SK-N-SH treated with all-trans-retinoic acid at 6 μM for 48 hours (cell line): ENCODE data around the gene PCSK9.

Source experiments
- CSDC2 ChIP-seq: fragments of 250-450 bp; sonication (Bioruptor Pico); IDR thresholded peaks from 2 replicates; pipeline ENCODE4 v1.5.0; 2020; ENCODE audit warnings: mild to moderate bottlenecking, moderate library complexity
- ESRRG ChIP-seq: fragments of 250-450 bp; sonication (Bioruptor Pico); IDR thresholded peaks from 2 replicates; pipeline ENCODE4 v1.6.1; 2021; ENCODE audit warnings: mild to moderate bottlenecking
- RARB ChIP-seq: fragments of 250-450 bp; sonication (Bioruptor Pico); IDR thresholded peaks from 2 replicates; pipeline ENCODE4 v1.8.0; 2021; ENCODE audit warnings: mild to moderate bottlenecking, moderate library complexity
- ZFP30 ChIP-seq: fragments of 450-650 bp; formaldehyde crosslinking; IDR thresholded peaks from 2 replicates; pipeline ENCODE4 v1.5.0; 2022; ENCODE audit warnings: mild to moderate bottlenecking, moderate library complexity
- TF ChIP-seq, protein P1 (sequence below): fragments of 250-450 bp; sonication (Bioruptor Pico); IDR thresholded peaks from 2 replicates; pipeline ENCODE4 v1.5.1; 2020; ENCODE audit warnings: low read depth, mild to moderate bottlenecking, moderate library complexity

DNA sequence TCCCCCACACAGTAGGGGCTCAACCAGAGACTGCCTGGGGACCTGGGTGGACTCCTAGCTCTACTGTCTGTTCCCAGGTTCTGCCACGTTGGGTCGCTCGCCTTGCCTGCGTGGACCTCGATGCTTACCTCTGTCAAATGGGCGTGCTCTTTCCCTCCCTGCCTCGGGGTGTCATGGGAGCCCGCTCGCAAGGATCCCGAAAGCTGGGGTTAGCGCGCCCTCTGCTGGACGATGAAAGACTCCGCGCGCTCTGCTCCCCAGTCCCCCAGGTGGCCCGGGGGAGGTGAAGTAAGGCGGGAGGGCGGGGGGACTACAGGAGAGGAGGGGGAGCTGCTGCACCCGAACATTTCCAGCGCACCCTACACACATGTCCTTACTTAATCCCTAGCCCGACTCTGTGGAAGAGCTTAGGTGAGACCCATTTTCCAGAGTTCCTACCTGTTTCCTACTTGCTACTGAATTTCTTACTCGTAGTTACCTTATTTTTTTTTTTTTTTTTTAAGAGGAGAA lies 42.9 kb upstream of the PCSK9 start:
- no peak for TF ChIP-seq ZFP30 (CRISPR knock-in tag)
- no peak for TF ChIP-seq RARB (CRISPR knock-in tag)
- no peak for TF ChIP-seq ESRRG
- TF ChIP-seq CSDC2 (CRISPR knock-in tag), result no peak
- TF ChIP-seq, protein P1, sequence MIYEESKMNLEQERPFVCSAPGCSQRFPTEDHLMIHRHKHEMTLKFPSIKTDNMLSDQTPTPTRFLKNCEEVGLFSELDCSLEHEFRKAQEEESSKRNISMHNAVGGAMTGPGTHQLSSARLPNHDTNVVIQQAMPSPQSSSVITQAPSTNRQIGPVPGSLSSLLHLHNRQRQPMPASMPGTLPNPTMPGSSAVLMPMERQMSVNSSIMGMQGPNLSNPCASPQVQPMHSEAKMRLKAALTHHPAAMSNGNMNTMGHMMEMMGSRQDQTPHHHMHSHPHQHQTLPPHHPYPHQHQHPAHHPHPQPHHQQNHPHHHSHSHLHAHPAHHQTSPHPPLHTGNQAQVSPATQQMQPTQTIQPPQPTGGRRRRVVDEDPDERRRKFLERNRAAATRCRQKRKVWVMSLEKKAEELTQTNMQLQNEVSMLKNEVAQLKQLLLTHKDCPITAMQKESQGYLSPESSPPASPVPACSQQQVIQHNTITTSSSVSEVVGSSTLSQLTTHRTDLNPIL (CRISPR knock-in tag), result no peak
